ENCODE data around the gene SEPSECS. TPM values are rescaled to one million over a fixed set of nuclear protein-coding genes. Genes with fewer than 3 reads are reported as not detected.

Gene SEPSECS
- total RNA-seq, 1 donor from 2014 or later, result 6.7 TPM

DNA sequence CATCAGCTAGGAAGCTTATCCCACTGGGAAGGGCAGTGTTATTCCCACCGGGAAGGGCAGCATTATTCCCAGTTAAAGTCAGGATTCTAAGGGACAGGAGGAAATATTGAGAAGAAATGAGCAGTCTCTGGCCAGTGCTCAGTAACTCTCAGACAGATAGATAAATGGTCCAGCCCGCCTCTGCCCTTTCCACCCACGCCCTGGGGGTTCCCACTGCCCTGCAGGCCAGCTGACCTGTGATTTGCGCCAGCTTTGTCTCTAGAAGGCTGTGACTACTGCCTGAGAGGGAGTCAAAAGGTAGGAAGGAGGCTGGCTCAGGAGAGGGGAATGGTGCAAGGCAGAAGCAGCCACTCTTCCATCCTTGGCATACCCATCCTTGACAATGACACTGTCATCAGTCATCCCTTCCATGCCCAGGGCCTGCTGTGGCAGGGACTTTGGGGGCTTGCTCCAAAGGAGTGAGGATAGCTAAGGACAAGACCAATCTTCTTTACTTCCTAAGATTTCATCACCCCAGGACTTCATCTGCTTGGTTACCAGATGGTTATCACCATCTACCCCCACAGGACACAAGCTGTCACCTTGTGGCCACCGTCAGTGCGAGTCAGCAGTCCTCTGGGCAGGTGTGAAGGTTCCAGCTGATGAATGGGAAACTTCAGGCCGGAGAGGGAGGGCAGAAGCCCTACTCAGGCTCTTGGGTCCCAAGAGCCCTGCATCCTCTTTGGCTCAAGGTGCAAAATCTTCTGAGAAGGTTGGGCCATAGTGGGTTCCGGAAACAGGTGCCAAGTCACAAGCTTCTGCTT lies 49.5 kb downstream of the SEPSECS start:
- peak; percentile 57 for DNase-seq (ENCODE audit: low spot score)

DNA sequence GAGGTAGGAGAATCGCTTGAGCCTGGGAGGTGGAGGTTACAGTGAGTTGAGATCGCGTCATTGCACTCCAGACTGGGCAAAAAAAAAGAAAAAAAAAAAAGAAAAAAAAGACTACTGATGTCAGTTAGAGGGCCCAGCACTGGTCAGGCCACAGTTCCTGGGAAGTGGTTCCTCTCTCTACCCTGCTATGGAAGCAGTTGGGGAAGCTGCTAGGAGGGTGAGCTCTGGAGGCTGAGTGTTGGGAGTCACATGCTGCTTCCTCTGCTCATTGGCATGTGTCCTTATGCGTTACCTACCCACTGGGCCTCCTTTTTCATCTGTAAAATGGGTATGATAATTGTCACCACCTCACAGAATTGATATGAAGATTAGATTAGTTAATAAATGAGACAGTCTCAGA lies 50.7 kb downstream of the SEPSECS start:
- no peak for DNase-seq (ENCODE audit: low spot score)

DNA sequence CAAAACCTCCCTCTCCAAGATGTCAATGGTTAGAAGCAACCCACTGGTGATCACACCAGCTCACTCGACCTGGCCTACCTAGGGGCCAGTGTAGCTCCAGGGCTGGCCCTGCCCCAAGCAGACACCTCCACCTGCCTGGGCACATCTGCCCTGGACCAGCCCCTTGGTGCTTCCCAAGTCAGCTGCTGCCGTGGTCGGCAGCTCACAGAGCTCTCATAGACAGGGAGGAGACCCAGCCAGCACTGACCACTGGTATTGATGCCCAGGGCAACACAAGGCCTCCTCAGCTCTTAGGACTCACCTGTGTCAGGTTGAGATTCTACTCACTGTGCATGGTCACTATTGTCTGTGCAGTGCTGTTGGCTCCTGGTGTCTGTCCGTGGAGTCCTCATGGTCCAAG lies 51.7 kb downstream of the SEPSECS start:
- peak; percentile 60 for DNase-seq (ENCODE audit: low spot score)

DNA sequence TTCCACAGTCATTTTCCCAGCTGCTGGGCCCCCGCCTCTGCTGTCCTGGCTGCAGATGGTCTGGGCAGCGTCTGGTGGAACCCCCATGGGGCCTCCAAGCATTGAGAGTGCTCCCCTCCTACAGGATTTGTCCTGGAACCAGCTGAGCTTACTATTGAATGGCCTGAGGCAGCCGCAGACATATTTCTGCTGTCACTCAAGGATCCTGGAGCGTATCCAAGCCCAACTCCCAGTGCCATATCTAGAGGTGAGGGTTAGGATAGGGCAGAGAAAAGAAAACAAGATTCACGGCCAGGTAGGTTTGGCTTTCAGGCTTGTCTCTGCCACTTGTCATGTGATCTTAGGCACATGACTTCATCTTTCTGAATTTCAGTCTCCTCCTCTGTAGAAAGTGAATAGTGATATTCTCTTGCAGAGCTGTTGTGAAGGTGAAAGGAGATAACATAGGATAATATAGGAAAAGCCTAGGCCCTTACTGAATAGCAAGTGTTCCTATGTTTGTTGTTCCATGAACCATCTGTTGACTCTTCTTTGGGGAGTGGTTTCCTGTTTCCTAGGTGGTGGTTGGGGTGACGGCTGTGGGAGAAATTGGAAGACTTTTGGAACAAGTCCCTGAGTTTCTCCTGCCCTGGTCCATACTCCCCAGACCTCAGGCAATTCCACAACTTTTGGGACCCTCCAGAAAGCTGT lies 52.3 kb downstream of the SEPSECS start:
- DNase-seq (ENCODE audit: low spot score), result peak; percentile 72

DNA sequence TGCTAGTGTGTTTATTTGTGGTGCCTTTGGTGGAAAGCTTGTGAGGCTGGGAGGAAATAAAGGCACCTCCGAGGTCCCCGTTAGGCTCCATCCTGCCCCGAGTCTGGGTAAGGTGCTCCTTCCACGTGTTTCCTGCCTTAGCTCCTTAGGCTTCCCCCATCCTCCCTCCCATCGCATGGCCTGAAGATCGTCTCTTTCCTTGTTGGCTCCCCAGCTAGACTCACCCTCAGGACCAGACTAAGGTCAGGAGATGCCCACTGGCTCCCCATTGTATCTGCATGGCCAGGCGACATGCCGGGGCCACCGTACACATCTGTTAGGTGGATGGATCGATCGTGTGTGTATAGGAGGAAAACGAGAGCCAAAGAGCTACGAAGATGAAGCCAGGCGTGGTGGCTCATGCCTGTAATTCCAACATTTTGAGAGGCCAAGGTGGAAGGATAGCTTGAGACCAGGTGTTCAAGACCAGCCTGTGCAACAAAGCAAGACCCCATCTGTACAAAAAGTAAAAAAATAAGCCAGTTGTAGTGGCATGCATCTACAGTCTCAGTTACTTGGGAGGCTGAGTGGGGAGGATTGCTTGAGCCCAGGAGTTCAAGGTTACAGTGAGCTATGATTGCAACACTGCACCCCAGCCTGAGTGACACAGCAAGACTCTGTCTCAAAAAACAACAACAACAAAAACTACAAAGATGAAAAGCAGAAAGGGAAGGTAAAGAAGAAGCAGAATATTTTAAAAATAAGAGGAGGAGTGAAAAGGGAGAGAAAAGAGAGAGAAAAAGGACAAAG lies 53.7 kb downstream of the SEPSECS start:
- peak; percentile 57 for DNase-seq (ENCODE audit: low spot score)

DNA sequence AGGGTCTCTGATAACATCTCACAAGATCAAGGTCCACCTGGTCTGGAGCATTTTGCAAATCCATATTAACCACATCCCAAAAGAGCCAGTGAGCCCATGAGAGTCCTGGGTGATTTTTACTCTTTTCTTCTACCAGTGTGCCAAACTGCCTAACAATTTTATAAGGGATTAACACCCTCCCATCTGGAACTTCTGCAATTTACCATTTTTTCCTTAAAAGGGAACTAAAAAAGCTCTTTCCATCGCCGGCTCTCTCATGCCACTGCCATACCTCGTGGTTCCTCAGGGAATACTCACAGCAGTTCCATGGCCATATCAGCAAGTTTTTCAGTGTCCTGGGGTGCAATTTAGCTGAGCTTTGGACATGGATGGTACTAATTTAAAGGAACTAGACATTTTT lies 55.7 kb downstream of the SEPSECS start:
- no peak for DNase-seq (ENCODE audit: low spot score)

DNA sequence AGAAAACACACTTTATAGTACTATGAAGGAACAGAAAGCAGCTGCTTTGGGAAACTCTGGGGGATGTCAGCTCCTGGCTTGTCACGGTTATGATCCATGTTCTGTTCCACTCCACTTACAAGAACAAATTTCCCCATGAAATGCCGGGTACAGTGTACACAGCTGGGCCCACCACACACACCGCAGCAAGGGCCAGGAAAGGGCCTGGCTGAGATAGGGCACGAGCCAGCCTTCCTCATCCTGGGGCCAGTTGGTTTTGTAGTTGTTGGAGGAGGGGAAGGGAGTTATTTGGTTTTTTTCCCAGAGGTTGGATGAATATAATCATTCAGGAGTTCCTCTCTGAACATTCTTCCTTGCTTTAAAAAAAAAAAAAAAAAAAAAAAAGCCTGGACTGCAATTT lies 56.8 kb downstream of the SEPSECS start:
- no peak for DNase-seq (ENCODE audit: low spot score)

DNA sequence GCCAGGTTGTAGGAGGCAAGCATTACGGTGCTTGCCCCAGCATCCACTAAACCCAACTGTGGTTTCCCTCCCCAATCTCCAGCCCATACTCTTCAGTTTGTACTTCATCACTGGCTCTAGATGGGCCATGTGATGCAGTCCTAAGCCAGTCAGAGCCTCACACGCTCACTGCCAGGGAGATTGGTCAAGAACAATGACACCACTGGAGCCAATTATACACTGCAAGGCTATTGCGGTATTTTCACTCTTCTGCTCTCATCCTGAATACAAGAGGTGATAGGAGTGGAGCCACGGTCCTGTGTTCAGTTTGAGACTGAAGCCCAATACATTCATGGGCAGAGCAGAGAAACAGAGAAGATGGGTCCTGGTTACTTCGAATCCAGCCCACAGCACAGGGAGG lies 58.4 kb downstream of the SEPSECS start:
- DNase-seq (ENCODE audit: low spot score), result no peak

DNA sequence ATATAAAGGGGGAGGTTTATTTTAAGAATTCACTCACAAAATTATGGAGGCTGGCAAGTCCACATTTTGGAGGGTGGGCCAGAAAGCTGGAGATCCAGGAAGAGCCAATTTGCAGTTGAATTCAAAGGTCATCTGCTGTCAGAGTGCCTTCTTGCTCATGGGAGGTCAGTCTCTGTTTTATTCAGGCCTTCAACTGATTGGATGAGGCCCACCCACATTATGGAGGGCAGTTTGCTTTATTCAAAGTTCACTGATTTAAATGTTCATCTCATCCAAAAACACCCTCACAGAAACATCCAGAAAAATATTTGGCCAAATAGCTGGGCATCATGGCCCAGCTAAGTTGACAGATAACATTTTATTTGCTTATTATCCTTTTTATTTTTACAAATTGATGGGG lies 59.5 kb downstream of the SEPSECS start:
- DNase-seq (ENCODE audit: low spot score), result peak; percentile 18

DNA sequence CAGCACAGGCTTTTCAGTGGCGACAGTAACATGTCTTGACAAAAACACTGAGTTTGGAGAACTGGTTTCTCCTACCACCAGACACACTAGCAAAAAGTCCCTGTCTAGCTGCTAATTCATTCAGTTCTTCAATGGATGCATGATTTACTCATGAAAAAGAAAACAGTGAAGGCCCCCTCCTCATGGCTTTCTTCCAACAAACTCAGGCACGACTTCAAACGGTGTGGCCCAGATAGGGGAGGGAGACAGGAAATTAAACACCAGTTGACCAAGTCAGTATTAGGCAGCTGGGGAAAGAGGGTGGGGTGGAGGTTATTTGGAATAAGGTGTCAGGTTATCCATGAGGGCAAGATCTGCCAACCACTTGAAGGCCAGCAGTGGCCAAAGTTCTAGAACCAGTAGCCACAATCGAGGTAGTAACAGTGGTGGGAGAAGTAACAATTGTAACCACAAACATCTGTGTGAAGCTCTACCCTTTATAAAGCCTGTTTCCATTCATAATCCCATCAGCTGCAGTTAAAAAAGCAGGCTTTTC lies 60.2 kb downstream of the SEPSECS start:
- peak; percentile 14 for DNase-seq (ENCODE audit: low spot score)

DNA sequence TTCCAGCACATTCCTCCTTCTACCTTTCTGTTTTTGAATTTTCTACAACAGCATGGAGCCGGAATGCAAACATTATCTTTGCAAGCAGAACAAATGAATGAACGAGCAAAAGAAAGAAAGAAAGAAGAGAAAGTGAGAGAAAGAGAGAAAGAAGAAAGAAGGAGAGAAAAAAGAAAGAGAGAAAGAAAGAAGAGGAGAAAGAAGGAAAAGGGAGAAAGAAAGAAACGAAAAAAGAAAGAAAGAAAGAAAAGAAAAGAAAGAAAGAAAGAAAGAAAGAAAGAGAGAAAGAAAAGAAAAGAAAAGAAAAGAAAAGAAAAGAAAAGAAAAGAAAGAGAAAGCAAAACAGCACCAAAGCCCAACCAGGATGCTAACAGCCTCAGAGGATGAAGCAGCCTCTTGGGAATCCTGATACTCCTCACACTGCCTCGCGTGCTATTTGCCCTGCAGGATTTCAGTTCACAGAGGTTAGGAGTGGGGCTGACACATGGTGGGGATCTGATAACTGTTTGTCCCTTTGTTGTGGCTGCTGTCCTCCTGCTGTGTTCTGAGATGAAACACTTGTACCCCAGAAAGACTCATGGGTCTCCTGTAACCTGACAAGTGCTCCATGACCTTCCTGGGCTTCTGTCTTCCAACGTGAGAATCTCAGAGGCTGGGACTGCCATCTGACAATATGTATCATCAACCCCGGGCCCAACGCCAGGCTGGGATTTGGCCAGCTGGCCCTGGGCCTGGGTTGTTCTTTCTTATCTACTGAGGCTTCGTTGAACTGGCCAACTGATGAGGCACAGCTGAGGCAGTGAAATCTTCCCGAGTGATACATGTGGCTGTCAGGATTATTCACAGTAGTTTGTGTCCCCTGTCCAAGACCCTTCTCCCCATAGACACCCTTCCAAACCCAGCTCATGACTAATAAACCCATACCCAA lies 61.0 kb downstream of the SEPSECS start:
- DNase-seq (ENCODE audit: low spot score), result peak; percentile 90

DNA sequence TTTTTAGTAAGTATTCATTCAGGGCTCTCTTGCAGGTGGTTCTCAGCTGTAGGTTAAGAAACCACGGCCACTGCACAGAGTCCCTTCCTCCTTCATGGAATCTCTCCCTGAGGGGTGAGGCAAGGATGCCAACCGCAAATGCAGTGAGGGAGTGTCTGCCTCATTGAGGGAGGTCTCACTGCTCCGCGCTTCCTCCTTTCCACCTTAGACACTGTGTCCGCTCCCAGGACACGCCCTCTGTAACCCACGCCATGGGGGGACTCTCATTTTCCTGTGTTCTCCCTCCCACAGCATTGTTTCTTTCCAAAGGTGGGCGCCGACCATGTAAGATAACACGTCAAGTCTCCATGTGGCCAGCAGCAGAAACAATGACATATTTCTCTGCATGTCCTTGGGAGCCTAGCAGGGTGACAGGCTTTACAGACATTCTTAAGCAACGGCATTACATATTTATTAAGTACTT lies 63.2 kb downstream of the SEPSECS start:
- no peak for DNase-seq (ENCODE audit: low spot score)

DNA sequence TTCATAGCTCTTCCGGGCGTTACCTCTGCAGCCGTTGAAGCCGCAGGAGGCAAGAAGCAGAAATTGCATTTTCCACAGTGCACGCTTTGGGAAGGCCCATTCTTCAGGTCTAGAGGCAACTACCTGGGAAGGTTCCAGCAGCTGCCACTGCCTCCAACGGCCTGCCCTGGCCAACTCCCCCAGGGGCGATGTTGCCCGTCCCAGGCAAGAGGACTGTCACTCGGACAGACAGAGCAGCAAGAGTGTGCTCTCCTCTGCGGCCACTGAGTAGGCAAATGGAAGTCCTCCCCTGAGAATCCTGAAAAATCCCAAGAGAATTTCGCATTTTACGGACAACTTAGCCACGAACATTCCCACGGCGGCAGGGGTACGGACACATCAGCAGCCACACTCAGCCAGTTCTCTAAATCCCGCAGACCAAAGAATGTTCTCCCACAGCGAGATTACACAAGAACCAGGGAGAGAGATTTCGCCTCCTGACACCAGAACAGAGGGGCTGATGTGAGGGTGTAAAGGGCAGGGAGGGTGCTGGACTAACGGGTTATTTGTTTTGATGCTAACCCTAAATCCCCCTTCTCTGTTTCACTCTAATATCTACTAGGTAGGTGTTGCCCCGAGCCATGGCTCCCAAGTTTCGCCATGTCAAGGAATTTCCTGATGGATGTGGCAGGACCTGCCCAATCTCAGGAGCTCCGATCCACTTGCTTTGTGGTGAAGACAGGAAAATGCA lies 63.8 kb downstream of the SEPSECS start:
- peak; percentile 67 for DNase-seq (ENCODE audit: low spot score)

DNA sequence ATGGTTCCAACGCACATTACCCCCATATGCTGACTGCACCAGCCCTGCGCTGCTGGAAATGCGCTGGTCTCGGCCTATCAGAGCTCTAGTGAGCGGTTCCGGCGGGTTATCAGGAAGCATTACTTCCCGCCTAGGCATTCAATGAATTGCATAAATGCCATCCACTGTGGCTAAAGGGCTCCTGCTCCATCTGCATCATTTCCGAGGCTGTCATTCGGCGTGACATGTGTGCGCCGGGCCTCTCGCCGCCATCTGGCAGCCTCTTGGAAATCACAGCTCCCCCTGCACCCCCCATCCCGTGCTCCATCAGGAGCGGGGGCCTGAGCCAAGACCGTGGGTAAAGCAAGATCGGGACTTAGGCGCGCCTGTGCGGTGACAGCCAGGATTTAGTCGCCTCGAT lies 64.4 kb downstream of the SEPSECS start:
- DNase-seq (ENCODE audit: low spot score), result no peak

DNA sequence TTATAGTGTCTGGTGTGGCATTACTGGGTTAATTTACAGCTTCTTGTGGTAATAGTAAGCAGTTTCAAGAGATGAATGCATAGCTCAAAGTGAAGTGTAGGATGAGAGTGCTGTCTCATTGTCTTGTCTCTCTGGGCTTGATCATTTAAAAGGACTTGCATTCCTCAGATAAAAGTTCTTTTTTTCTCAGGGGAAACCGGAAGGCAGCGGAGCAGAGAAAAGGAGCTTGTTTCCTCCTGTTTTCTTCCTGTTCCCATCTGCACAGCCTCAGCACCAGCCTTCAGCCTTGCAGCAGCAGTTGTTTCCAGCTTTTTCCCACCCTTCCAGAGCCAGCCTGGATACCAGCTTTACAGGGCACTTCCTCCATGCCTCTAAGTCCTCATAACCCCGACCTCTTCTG lies 68.1 kb downstream of the SEPSECS start:
- DNase-seq (ENCODE audit: low spot score), result no peak

DNA sequence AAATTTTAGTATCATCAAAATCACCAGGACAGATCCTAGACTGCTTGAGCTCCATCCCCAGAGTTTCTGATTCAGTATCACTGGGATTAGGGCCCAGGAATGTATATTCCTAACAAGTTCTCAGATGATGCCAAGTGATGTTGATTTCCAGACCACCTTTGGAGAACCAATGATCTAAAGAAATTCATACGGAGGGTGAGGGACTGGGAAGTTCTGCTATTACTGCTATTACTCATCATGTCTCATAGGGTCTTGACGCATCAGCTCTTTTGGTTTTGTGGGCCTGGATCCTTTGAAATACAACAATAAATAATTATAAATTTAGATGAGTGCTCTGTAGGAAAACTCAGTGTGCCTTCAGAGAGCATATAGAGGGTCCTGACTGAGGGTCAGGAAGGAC lies 69.7 kb downstream of the SEPSECS start:
- no peak for DNase-seq (ENCODE audit: low spot score)

DNA sequence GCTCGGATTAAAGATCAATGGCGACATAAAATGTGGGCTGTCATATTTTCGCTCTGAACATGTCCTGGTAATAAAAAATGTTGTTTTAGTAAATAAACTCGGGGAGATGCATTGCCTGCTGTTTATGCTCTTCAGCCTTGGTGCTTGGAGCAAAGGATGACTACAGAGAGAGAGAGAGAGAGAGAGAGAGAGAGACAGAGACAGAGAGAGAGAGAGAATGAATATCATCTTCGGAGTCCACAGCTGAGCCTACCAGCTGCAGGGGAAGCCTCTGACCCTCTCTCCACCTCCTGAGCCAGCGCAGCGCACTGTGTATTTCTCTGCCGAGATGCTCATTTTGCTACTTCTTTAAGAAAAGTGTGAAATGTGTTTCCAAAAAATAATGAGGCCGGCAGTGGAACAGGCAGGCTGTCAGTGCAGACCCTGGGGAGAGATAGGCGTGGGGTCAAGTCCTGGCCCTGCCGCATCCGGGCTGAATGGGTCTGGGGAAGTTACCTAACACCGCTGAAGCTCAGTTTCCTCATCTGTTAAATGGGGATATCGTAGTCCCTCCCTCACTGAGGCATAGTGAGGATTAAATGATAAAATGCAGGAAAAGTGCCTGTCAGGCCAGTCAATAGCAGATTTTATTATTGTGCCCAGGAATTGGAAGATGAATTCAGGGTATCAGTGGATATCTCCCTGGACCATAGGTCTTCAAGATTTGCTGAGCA lies 71.0 kb downstream of the SEPSECS start:
- peak; percentile 39 for DNase-seq (ENCODE audit: low spot score)

DNA sequence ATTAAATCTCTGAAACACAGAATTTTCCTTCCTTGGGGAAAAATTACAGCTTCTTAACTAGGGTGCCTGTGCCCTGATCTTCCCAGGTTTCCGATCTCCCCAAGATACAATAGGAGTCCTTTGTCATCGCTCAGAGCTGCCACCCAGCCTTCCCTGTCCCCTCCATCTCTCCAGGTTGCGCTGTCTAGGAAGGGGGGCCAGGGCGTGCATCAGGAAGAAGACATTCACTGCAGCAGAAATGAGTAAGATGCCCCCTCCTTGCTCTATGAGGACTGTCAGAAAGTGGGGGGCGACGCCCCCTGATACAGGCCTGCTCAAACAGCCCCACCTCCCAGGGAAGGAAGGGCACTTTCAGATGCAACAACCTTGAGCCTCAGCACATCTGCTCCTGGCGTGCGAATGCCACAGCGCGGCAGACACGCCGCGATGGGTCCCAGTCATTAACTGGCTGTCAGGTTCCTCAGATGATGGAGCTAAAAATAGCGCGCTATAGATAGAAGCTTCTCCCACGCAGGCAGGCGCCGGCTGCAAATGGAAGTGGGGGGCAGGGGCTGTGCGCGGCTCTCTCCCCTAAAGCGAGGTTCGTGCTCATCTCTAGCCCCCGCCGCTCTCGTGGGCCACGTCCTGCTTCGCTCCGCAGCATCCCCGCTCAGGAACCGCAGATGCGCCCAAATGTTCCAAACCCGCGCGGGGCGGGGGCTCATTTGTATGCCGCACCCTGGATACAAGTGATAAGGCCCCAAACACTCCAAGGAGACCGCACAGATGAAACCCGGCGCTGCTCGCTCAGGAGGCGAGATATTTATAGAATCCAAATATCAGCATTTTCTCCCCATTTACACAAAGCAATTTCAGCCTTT lies 71.9 kb downstream of the SEPSECS start:
- DNase-seq (ENCODE audit: low spot score), result peak; percentile 68

All from mesenteric fat pad (tissue), 1 donor.